LNCaP clone FGC (cell line): ENCODE measurements around the gene OSTF1.

Experiments used
- DNase-seq: peaks from one replicate; pipeline ENCODE4 v3.0.0-alpha.2; 2011; ENCODE audit warnings: low read depth
- H3K4me3 ChIP-seq: 2 replicates; pipeline ENCODE4 v1.5.1; 2011; ENCODE audit warnings: mild to moderate bottlenecking, low read depth, low read length, control low read depth
- TF ChIP-seq, protein P1 (sequence below): IDR thresholded peaks from 2 replicates; pipeline ENCODE4 v1.5.1; 2012; ENCODE audit warnings: mild to moderate bottlenecking; ENCODE audit not compliant: control insufficient read depth, insufficient read depth; ENCODE audit errors: extremely low read depth

The OSTF1 gene

DNA sequence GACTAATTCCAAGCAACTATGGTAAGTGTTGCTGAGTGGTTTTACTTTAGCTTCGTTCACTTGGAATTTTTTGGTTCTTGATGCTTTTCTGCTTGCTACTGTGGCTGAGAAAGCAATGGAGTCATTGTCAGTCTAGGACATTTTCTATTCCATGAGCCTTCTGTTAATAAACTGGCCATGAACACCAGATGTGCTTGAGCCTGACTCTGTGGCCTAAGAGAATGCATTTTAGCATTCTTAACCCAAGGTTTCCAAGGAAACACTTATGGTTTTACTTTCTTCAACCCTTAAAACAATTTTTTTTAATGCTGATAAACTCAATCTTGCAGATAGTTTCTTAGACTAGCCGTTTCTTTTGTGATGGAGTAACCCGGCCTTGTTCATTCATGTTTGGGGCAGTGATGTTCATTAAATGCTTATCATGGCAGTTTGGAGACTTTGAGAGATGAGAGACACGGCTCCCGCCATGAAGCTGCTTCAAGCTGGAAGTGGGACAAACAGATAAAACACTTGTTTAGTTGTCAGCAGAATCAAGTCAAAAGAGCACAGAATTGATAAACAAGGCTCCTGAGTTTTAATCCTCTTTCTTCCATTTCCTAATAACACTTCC, 42.4 kb downstream of the OSTF1 start:
- TF ChIP-seq, protein P1, sequence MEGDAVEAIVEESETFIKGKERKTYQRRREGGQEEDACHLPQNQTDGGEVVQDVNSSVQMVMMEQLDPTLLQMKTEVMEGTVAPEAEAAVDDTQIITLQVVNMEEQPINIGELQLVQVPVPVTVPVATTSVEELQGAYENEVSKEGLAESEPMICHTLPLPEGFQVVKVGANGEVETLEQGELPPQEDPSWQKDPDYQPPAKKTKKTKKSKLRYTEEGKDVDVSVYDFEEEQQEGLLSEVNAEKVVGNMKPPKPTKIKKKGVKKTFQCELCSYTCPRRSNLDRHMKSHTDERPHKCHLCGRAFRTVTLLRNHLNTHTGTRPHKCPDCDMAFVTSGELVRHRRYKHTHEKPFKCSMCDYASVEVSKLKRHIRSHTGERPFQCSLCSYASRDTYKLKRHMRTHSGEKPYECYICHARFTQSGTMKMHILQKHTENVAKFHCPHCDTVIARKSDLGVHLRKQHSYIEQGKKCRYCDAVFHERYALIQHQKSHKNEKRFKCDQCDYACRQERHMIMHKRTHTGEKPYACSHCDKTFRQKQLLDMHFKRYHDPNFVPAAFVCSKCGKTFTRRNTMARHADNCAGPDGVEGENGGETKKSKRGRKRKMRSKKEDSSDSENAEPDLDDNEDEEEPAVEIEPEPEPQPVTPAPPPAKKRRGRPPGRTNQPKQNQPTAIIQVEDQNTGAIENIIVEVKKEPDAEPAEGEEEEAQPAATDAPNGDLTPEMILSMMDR: no peak
- DNase-seq: no peak
- no peak overlapping the region for H3K4me3 ChIP-seq

DNA sequence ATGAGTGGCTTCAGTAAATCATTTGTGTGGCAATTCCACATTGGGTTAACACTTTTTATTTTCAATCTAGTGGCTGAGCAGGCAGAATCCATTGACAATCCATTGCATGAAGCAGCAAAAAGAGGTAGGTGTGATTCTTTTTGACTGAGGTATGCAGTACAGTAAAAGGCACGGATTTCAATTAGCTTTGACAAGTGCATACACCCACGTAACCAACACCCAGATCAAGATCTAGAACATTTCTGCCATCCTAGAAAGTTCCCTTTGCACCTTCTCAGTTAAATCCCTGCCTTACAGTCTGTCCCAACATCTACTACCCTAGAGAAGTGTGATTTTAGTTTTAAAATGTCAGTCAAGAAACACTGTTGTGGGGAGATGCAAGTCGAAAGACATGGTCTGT, 43.4 kb downstream of the OSTF1 start:
- TF ChIP-seq, protein P1: no peak
- H3K4me3 ChIP-seq: no peak overlapping the region
- DNase-seq: no peak

DNA sequence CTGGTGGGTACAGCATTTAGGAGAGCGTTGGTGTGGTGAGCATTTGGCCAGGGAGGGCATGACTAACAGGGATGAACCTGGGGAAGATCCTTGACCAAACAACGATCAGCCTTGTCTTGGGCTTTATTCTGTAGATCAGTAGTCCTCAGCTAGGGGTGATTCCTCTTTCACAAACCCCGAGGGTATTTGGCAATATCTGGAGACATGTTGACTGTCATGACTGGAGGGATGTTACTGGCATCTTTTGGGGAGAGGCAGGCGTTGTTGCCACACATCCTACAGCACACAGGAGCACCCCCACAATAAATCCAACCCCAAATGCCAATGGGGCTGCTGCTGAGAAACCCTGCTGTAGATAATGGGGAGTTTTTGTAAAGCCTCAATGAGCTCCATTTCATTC, 43.9 kb downstream of the OSTF1 start:
- TF ChIP-seq, protein P1: no peak
- H3K4me3 ChIP-seq: no peak overlapping the region
- DNase-seq: no peak

DNA sequence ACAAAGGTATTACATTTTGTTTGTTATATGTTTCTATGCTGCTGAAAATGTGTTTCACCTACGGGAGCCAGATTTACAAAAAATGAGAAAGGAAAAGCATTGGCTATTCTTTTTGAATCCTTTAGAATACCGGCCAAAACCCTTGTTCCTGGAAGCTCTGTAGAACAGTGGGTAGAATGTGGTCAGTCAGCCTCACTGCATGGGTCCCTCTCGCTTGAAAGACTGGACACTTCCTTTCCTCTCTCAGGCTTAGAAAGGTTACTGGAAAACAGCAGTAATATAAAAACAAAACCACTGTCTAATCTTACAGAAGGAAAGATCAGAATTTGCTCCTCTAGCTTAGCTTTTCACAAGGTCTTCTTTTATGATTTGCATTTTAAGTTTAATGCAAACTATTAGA, 45.1 kb downstream of the OSTF1 start:
- DNase-seq: no peak
- no peak overlapping the region for H3K4me3 ChIP-seq
- TF ChIP-seq, protein P1: no peak

DNA sequence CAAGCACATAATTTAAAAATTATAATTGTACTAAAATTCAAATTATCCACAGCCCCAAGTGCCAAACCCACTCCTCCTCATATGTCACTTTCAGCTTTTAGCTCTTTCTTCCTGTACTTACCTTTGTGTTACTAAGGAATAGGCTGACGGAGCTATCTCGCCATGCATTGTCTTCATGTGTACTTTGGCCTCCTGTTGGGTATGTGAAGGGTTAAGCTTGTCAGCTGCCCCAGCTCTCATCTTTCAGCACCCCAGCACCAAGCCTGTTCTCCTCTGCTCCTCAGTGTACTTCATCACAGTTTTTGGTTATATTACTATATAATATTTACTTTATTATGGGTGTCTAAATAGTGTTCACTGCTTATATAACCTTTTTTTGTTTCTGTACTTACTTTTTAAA, 46.2 kb downstream of the OSTF1 start:
- no peak for DNase-seq
- H3K4me3 ChIP-seq: no peak overlapping the region
- TF ChIP-seq, protein P1: no peak

DNA sequence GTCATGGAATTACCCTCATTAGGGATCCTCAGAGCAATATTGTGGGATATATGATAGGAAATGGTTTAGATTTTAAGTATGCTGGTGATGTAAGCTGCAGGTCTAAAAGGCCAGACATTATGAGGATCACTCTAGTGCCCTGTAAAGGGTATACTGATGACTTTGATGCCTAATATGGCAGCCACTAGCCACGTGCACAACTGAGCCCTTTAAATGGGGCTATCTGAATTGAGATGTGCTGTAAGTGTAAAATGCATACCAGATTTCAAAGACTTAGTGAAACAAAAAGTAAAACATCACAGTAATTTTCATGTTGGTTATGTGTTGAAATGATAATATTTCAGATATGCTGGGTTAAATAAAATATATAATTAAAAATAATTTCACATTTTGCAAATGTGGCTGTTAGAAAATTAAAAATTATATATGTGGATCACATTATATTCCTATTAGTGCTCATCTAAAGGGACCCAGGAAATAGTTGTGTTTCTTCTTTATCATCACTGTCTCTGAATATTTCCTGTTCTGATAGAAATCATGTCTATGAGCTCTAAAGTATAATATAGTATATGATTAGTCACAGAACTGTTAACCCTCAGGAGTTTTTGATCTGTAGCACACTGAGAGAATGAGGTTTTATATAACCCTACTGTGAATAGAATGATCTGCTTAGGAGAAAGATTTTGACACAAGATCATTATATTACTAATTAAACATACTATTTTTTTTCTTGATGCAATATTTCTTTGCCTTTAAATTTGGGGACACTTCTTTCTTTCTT, 50.1 kb downstream of the OSTF1 start:
- TF ChIP-seq, protein P1: no peak
- no peak overlapping the region for H3K4me3 ChIP-seq
- DNase-seq: no peak
